KOPT-K1 (cell line): ENCODE data around the gene SLC35E3.

ENCODE experiments used
- H3K27ac ChIP-seq: fragments of 200-600 bp; sonication (generic); 2 replicates; pipeline ENCODE4 v1.5.1; 2016; ENCODE audit warnings: antibody characterized with exemption, mild to moderate bottlenecking, low read depth, low read length; ENCODE audit not compliant: poor library complexity, severe bottlenecking
- H3K36me3 ChIP-seq: fragments of 200-600 bp; sonication (generic); 2 replicates; pipeline ENCODE4 v1.5.1; 2017; ENCODE audit warnings: antibody characterized with exemption, mild to moderate bottlenecking, low read length, moderate library complexity; ENCODE audit not compliant: insufficient read depth
- H3K9me3 ChIP-seq: fragments of 200-600 bp; sonication (generic); 2 replicates; pipeline ENCODE4 v1.5.1; 2017; ENCODE audit warnings: antibody characterized with exemption, low read length, mild to moderate bottlenecking; ENCODE audit not compliant: insufficient read depth, poor library complexity, severe bottlenecking

Gene SLC35E3

GRCh38 chr12:68784015-68784414 is 38.0 kb downstream of the SLC35E3 start:
- Histone ChIP-seq H3K27ac (no peak overlapping the region), H3K9me3 (no peaks in the 10 kb centered on the region), H3K36me3 (no peaks in the 10 kb centered on the region)

- Histone ChIP-seq H3K9me3 (no peaks in the 10 kb centered on the region), H3K36me3 (no peaks in the 10 kb centered on the region), H3K27ac (no peak overlapping the region)
These were observed 39.4 kb downstream of the SLC35E3 start for GRCh38 chr12:68785358-68785757.

- H3K9me3 ChIP-seq = no peaks in the 10 kb centered on the region
- H3K36me3 ChIP-seq = no peaks in the 10 kb centered on the region
- no peak overlapping the region for H3K27ac ChIP-seq
These were observed 39.8 kb downstream of the SLC35E3 start for GRCh38 chr12:68785823-68786222.

DNA sequence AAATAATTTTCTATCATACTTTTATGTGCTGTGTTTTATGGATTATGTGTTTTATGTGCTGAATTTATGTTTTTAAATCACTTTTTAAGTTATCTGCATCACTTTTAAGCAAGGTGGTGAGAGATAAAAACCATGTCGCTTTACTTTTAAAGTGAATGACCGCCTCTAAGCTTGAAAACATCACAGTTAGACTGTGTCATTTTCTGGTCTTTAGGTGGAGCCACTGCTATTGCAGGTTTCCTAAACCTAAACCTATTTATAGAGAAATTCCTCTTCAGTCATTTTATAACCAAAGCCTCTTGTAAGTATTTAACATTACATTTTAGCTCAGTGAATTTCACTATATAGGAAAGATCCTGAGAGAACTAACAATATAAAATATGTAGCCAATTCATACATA is 41.0 kb downstream of the SLC35E3 start:
- H3K36me3 ChIP-seq = no peaks in the 10 kb centered on the region
- H3K27ac ChIP-seq = no peak overlapping the region
- H3K9me3 ChIP-seq = no peaks in the 10 kb centered on the region

DNA sequence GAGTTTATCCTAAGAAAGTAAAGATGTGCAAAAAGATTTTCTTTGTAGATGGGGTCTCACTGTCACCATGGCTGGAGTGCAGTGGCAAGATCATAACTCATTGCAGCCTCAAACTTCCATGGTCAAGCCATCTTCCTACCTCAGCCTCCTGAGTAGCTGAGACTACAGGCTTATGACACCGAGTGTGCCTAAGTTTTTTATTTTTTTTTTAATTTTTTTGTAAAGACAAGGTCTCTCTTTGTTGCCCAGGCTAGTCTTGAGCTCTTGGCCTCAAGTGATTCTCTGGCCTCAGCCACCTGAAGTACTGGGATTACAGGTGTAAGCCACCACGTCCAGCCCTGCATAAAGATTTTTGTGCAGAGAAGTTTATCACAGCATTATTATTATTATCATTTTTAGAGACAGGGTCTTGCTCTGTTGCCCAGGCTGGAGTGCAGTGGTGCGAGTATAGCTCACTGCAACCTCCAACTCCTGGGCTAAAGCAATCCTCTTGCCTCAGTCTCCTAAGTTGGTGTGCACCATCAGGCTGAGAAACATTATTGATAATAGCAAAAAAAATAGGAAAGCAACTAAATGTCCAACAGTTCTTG is 42.7 kb downstream of the SLC35E3 start:
- Histone ChIP-seq H3K27ac (no peak overlapping the region), H3K9me3 (no peaks in the 10 kb centered on the region), H3K36me3 (no peaks in the 10 kb centered on the region)

- no peaks in the 10 kb centered on the region for H3K9me3 ChIP-seq
- H3K27ac ChIP-seq = no peak overlapping the region
- H3K36me3 ChIP-seq = no peaks in the 10 kb centered on the region
These were observed 43.3 kb downstream of the SLC35E3 start for GRCh38 chr12:68789144-68789878.

- Histone ChIP-seq H3K9me3 (no peaks in the 10 kb centered on the region), H3K36me3 (no peaks in the 10 kb centered on the region), H3K27ac (no peak overlapping the region)
These were observed 44.3 kb downstream of the SLC35E3 start for GRCh38 chr12:68790081-68790951.

- Histone ChIP-seq H3K9me3 (no peaks in the 10 kb centered on the region), H3K36me3 (no peaks in the 10 kb centered on the region), H3K27ac (no peak overlapping the region)
These were observed 44.9 kb downstream of the SLC35E3 start for GRCh38 chr12:68790952-68791234.

DNA sequence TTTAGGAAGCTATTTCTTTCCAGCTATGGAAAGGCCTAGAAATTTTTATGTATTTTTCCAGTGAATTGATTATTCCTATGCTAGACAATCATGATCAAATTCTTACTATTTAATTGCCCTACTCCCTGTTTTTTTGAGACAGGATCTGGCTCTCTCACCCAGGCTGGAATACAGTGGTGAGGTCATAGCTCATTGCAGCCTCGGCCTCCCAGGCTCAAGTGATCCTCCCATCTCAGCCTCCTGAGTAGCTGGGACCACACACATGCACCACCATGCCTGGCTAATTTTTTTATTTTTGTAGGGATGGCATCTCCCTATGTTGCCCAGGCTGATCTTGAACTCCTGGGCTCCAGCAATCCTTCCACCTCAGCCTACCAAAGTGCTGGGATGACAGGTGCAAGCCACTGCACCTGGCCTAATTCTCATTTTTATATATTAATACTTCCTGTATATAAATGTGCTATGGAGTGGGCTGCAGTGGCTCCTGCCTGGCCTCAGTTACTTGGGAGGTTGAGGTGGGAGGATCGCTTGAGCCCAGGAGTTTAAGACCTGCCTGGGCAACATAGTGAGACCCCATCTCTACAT is 46.0 kb downstream of the SLC35E3 start:
- no peaks in the 10 kb centered on the region for H3K36me3 ChIP-seq
- no peaks in the 10 kb centered on the region for H3K9me3 ChIP-seq
- H3K27ac ChIP-seq = no peak overlapping the region

DNA sequence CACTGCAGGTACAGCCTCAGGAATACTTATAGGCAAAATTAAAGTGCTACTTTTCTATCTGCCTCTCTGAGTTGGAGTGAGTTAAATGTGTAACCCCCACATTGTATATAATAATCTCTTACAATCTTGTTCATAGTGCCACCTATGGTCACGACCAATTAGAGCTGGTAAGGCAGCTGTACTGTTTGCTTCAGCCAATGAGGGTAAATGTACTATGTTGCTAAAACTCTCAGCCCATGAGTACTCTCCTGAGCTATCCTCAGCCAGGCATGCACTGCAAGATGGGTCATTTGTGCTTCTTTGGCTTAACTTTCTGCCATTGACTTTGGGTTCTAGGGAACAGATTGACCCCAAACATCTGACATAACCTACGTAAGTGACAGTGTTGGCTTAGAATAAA is 47.0 kb downstream of the SLC35E3 start:
- Histone ChIP-seq H3K36me3 (no peaks in the 10 kb centered on the region), H3K9me3 (no peaks in the 10 kb centered on the region), H3K27ac (no peak overlapping the region)

GRCh38 chr12:68793436-68793835 is 47.5 kb downstream of the SLC35E3 start:
- Histone ChIP-seq H3K36me3 (no peaks in the 10 kb centered on the region), H3K9me3 (no peaks in the 10 kb centered on the region), H3K27ac (no peak overlapping the region)

- Histone ChIP-seq H3K9me3 (no peaks in the 10 kb centered on the region), H3K27ac (no peak overlapping the region), H3K36me3 (no peaks in the 10 kb centered on the region)
These were observed 48.1 kb downstream of the SLC35E3 start for GRCh38 chr12:68793975-68794652.

GRCh38 chr12:68794653-68795251 is 48.8 kb downstream of the SLC35E3 start:
- no peak overlapping the region for H3K27ac ChIP-seq
- H3K9me3 ChIP-seq = no peaks in the 10 kb centered on the region
- H3K36me3 ChIP-seq = no peaks in the 10 kb centered on the region

DNA sequence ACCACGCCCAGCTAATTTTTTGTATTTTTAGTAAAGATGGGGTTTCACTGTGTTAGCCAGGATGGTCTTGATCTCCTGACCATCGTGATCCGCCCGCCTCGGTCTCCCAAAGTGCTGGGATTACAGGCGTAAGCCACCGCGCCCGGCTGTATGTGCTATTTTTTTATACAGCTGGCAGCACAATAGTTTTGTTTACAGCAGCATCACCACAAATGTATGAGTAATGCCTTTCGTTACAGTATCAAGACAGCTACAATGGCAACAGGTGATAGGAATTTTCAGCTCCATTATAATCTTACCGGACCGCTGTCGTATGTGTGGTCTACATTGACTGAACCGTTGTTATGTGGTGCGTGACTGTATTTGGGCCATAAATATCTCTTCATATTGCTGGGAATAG is 50.4 kb downstream of the SLC35E3 start:
- H3K27ac ChIP-seq = no peak overlapping the region
- H3K36me3 ChIP-seq = no peaks in the 10 kb centered on the region

GRCh38 chr12:68798882-68799234 is 52.9 kb downstream of the SLC35E3 start:
- Histone ChIP-seq H3K36me3 (no peaks in the 10 kb centered on the region), H3K27ac (no peak overlapping the region), H3K9me3 (no peaks in the 10 kb centered on the region)

More for the DNA sequence above, 50.4 kb downstream of the SLC35E3 start:
- H3K9me3 ChIP-seq = no peaks in the 10 kb centered on the region
